Stimulated activated memory B cell treated with anti-CD40 and anti-IgM and Interleukin-4, amounts not matched to agents 10 μg/mL and 1 μg/mL and 100 μg/mL, for 72 hours (primary cell): ENCODE data around the gene SESN3.
"Not testable (repeated sequence)": the region's sequence is repeated elsewhere in the genome, so short reads cannot be mapped to it uniquely, and the experiment has no call there.

Experiments used
- ATAC-seq: fragments of 150-1000 bp; cut with Tn5 transposase; 2 replicates; pipeline ENCODE4 v1.10.0; 2021
- H3K27ac Mint-ChIP-seq: one replicate; pipeline ENCODE4 v1.8.0; 2022; ENCODE audit warnings: mild to moderate bottlenecking, mixed read lengths
- H3K27me3 Mint-ChIP-seq: one replicate; pipeline ENCODE4 v1.8.0; 2022; ENCODE audit warnings: mixed read lengths
- H3K36me3 Mint-ChIP-seq: one replicate; pipeline ENCODE4 v1.8.0; 2022; ENCODE audit warnings: mixed read lengths
- H3K4me1 Mint-ChIP-seq: one replicate; pipeline ENCODE4 v1.8.0; 2022; ENCODE audit warnings: mixed read lengths
- H3K4me3 Mint-ChIP-seq: one replicate; pipeline ENCODE4 v1.8.0; 2022; ENCODE audit warnings: mild to moderate bottlenecking, moderate library complexity, mixed read lengths
- H3K9me3 Mint-ChIP-seq: one replicate; pipeline ENCODE4 v1.8.0; 2022; ENCODE audit warnings: mixed read lengths

Gene SESN3

GRCh38 chr11:95231127-95231880 lies at the start of gene SESN3:
SESN3 (minus strand) TSS chr11:95231202; CDS start chr11:95230860, 342 bp downstream.
- Mint-ChIP-seq H3K4me3 (no peak within 1 kb of the TSS), H3K4me1 (peaks cover 16% of the 10 kb centered on the region), H3K27me3 (no peaks in the 10 kb centered on the region), H3K27ac (no peak within 1 kb of the TSS), H3K36me3 (peaks cover under 1% of the 10 kb centered on the region), H3K9me3 (no peaks in the 10 kb centered on the region)
- ATAC-seq = peak; percentile 96

DNA sequence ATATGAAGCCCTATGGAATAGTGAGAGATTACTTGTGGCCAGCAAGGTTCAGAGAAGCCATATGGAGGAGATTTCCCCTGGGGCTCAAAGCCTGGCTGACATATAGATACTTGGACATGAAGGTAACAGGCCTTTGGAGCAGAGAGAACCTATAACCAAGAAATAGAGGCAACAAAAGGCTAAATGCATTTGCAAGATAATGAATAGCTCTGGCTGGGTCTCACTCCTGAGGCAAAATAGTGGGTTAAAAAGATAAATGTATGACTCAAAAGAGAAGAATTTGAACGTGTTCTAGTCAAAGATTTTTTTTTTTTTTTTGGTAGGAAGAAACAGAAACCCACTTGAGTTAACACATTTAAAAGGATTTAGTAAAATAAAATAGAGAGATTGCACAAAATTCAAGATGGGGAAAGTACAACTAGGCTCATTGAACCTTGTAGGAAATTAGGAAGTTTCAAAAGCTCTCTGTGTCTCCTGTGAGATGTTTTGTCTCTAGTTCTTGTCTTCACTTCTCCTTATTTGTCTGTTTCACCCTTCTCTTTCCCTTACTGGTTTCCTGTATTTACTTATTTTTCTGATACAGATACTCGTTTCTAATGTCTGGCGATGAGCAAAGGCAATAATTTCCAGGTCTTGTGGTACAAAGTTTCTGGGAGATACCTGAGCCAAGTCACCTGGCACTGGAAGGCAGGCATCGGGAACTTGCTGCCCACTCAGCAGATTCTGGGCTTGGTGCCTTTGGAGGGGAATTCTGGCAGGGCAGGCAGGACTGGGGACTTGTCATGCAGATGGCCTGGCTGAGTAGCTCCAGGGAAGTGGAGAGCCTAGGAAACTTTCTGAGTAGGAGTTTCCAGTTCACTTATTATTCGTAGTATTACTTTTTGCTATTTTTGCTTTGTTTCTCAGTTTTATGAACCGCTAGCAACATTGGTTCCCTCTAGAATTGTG lies 49.2 kb upstream of the SESN3 start:
- Mint-ChIP-seq H3K9me3 (no peaks in the 10 kb centered on the region), H3K27ac (peak overlapping the region; percentile 97), H3K4me3 (peak overlapping the region; percentile 81), H3K27me3 (no peaks in the 10 kb centered on the region), H3K36me3 (no peaks in the 10 kb centered on the region), H3K4me1 (peaks cover 35% of the 10 kb centered on the region)
- ATAC-seq = peak; percentile 81

DNA sequence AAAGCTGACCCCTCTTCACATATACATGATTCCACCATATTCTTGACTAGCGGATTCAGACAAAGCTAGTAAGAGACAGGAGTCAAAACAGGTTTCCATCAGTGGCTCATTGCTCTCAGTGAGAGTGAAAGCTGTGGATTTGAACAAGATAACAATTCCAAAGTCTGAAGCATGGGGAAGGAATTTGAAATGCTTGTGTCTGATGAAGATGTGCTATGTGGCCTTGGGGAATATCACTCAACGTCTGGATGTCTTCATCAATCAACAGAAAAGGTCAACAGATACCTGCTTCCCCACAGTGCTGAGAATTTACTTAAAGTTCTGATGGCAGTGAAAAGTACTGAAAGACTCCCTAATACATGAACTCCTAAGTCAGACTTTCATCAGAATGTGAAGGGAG lies 46.9 kb upstream of the SESN3 start:
- H3K27ac Mint-ChIP-seq = peak overlapping the region; percentile 42
- ATAC-seq = no peak
- H3K9me3 Mint-ChIP-seq = no peaks in the 10 kb centered on the region
- H3K36me3 Mint-ChIP-seq = no peaks in the 10 kb centered on the region
- H3K4me3 Mint-ChIP-seq = no peak overlapping the region
- H3K27me3 Mint-ChIP-seq = no peaks in the 10 kb centered on the region
- peaks cover 19% of the 10 kb centered on the region for H3K4me1 Mint-ChIP-seq

DNA sequence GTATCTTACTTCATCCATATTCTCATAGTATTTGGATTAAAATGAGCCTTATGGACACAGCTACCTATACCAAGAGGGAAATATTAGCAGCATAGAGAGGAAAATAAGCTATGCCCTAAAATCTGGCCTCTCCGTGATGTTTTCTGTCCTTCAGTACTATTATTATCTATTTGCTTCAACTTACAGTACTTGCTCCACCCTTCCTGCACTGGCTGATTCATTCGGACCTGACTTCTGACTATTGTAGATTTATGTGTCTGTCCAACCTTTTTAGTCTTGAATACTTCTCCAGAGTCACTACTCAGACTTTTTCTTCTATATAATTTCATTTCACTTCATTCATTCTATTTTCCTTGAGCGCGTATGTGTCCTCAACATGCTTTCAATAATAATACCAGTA lies 45.1 kb upstream of the SESN3 start:
- H3K27ac Mint-ChIP-seq = no peak overlapping the region
- H3K36me3 Mint-ChIP-seq = no peaks in the 10 kb centered on the region
- no peak overlapping the region for H3K4me3 Mint-ChIP-seq

DNA sequence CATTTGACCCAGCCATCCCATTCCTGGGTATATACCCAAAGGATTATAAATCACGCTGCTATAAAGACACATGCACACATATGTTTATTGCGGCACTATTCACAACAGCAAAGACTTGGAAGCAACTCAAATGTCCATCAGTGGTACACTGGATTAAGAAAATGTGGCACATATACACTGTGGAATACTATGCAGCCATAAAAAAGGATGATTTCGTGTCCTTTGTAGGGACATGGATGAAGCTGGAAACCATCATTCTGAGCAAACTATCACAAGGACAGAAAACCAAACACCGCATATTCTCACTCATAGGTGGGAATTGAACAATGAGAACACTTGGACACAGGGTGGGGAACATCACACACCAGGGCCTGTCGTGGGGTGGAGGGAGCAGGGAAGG lies 42.6 kb upstream of the SESN3 start:
- not testable (repeated sequence) for ATAC-seq, H3K4me1 Mint-ChIP-seq, H3K36me3 Mint-ChIP-seq, H3K4me3 Mint-ChIP-seq, H3K27ac Mint-ChIP-seq, H3K27me3 Mint-ChIP-seq, H3K9me3 Mint-ChIP-seq

More for the DNA sequence above, 45.1 kb upstream of the SESN3 start:
- Mint-ChIP-seq H3K4me1 (peaks cover 18% of the 10 kb centered on the region), H3K9me3 (no peaks in the 10 kb centered on the region), H3K27me3 (no peaks in the 10 kb centered on the region)
- ATAC-seq = no peak

DNA sequence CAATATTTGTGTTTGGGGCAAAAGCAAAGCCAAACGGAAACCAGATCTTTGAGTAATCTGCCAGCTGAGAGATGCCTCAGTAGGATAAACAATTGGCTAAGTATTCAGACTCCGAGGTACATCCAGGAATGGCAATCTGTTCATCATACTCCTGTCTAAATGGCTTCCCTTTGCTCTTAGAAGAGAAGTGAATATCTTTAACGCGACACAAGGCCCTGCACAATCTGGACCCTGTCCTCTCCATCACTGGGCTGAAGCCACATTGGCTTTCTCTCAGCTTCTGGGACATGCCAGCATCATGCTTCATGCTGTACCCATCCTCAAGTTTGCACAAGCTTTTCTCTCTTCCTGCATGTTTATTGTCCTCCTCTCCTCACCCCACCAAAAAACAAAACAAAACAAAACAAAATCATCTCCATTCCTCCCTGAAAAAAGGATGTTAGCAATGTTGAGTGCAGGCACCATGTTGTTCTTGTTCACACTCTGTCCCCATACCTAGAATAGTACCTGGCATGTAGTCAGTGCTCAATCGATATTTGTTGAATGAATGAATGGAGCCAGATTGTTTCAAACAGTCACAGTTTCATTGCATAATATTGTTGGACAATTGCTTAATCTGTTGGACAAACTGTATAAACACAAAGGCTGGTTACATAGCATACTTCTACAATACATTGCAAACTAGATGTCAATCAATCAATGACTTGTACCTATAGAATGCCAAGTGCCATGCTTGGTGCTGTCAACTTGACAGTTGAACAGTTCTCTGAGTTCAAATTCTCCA lies 38.2 kb upstream of the SESN3 start:
- Mint-ChIP-seq H3K27me3 (no peaks in the 10 kb centered on the region), H3K4me3 (no peak overlapping the region), H3K27ac (no peak overlapping the region), H3K4me1 (peaks cover 31% of the 10 kb centered on the region), H3K9me3 (peaks cover 8% of the 10 kb centered on the region), H3K36me3 (no peaks in the 10 kb centered on the region)
- no peak for ATAC-seq

DNA sequence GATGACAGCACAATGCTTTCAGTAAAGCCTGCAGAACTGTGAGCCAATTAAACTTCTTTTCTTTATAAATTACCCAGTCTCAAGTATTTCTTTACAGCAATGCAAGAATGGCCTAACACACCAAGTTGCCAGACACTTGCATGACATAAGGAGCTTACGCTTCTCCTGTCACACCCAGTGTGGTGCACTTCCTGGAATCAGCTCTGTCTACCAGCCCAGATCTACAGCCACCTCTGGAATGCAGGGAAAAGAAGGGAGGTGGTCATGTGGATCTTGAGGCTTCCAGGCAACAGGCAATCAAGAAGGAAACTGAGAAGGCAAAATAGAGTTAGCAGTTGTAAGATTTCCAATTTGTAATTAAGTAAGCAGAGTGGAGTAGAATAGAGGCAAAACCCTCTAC lies 37.4 kb upstream of the SESN3 start:
- no peak overlapping the region for H3K27ac Mint-ChIP-seq

GRCh38 chr11:95267601-95268213 lies 36.7 kb upstream of the SESN3 start:
- no peak overlapping the region for H3K4me3 Mint-ChIP-seq
- H3K27me3 Mint-ChIP-seq = no peaks in the 10 kb centered on the region
- peaks cover 31% of the 10 kb centered on the region for H3K4me1 Mint-ChIP-seq
- no peak overlapping the region for H3K27ac Mint-ChIP-seq
- H3K9me3 Mint-ChIP-seq = peaks cover 8% of the 10 kb centered on the region
- H3K36me3 Mint-ChIP-seq = no peaks in the 10 kb centered on the region
- no peak for ATAC-seq

More for the DNA sequence above, 37.4 kb upstream of the SESN3 start:
- Mint-ChIP-seq H3K36me3 (no peaks in the 10 kb centered on the region), H3K27me3 (no peaks in the 10 kb centered on the region), H3K4me3 (no peak overlapping the region), H3K4me1 (peaks cover 31% of the 10 kb centered on the region), H3K9me3 (peaks cover 8% of the 10 kb centered on the region)
- no peak for ATAC-seq

DNA sequence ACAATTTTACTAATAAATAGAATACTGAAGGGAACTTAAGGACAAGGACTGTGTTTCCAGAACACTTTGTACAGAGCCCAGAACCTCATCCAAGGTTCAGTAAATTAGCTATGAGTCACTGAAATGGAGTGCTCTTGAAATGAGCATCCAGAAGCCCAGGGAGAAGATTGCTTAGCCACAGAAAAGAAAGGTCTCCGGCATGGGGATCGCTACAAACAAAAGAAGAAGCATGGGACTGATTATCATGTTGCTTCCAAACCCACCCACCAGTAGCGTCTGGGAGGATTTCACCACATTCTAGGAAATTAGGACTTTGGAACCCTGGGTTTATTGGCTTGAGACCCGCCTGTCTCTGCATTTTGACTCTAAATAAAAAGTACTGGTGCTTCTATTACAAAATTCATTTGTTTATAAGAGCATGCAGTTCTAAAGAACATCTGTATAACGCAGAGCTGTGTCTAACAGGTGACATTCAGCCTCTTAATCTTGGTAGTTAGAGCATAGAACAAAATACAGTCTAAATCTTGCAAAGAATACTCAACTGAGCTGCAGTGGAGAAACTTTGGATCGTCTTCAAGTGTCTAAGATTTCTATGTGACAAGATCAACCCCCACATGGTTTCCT lies 35.9 kb upstream of the SESN3 start:
- no peak for ATAC-seq
- H3K36me3 Mint-ChIP-seq = no peaks in the 10 kb centered on the region
- H3K9me3 Mint-ChIP-seq = peaks cover 8% of the 10 kb centered on the region
- H3K4me3 Mint-ChIP-seq = no peak overlapping the region
- H3K4me1 Mint-ChIP-seq = peaks cover 31% of the 10 kb centered on the region
- H3K27me3 Mint-ChIP-seq = no peaks in the 10 kb centered on the region
- H3K27ac Mint-ChIP-seq = no peak overlapping the region

DNA sequence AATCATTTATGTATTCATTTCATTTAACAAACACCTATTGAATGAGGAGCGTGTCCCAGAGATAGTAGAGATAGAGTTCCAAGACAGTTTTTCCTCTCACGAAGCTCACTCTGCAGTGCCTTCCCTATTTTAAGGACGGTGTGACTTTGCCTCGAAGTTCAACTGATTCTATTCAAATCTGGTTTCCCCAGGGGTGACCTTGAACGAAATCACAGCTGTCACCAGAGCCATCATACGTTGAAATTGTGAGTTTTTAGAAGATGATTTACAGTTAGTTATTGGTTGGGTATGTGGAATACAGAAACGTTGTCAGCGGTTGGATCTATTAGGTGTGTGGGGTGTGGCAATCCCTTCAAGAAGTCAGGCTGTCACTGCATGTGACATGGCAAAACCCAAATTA lies 33.9 kb upstream of the SESN3 start:
- H3K27me3 Mint-ChIP-seq = no peaks in the 10 kb centered on the region
- H3K4me3 Mint-ChIP-seq = no peak overlapping the region
- no peak overlapping the region for H3K27ac Mint-ChIP-seq
- peaks cover 31% of the 10 kb centered on the region for H3K4me1 Mint-ChIP-seq
- peaks cover 8% of the 10 kb centered on the region for H3K9me3 Mint-ChIP-seq
- no peaks in the 10 kb centered on the region for H3K36me3 Mint-ChIP-seq
- ATAC-seq = no peak

DNA sequence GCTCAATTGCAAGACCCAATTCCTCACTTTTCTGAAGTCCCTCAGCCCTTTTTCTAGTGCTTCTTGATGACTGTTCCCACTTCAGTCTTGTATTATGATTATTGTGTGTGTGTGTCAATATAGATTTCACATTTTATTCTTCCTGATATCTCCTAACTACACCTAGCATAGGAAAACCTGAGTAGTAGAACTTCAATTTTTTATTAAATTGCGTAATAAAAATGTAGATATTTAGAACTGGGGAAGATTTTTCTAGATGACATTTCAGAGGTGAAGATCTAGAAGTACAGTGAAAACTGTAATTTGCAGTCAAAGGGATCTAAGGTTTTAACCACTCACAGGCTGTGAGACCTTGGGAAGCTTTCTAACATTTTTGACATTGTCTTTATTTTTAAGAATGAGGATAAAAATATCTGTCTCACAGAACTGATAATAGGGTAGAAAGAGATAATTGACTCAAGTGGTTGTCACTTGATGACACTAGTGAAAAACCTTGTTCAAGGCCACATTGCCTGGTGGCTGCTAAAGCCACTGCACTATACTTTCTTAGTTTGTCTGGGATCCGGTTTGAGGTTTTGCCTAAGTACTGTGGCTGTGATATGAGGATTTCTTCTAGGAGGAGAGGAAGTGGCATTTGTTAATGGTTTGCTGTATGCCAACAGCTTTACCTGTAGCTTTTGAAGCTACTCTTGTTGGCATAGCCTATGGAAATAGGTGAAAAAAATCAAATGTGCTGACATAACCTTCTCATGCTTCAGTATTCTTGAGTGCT lies 32.2 kb upstream of the SESN3 start:
- Mint-ChIP-seq H3K36me3 (no peaks in the 10 kb centered on the region), H3K4me3 (no peak overlapping the region), H3K4me1 (peaks cover 40% of the 10 kb centered on the region), H3K27me3 (no peaks in the 10 kb centered on the region), H3K9me3 (peaks cover 2% of the 10 kb centered on the region), H3K27ac (no peak overlapping the region)
- no peak for ATAC-seq

- no peaks in the 10 kb centered on the region for H3K27me3 Mint-ChIP-seq
- no peaks in the 10 kb centered on the region for H3K36me3 Mint-ChIP-seq
- no peak overlapping the region for H3K4me3 Mint-ChIP-seq
- ATAC-seq = no peak
- H3K4me1 Mint-ChIP-seq = peaks cover 67% of the 10 kb centered on the region
- peak overlapping the region; percentile 95 for H3K27ac Mint-ChIP-seq
- no peaks in the 10 kb centered on the region for H3K9me3 Mint-ChIP-seq
These were observed 26.5 kb upstream of the SESN3 start for GRCh38 chr11:95257456-95257971.

GRCh38 chr11:95256321-95256779 lies 25.3 kb upstream of the SESN3 start:
- H3K4me1 Mint-ChIP-seq = peaks cover 73% of the 10 kb centered on the region
- H3K36me3 Mint-ChIP-seq = no peaks in the 10 kb centered on the region
- H3K4me3 Mint-ChIP-seq = peak overlapping the region; percentile 56
- peak; percentile 67 for ATAC-seq
- no peaks in the 10 kb centered on the region for H3K27me3 Mint-ChIP-seq
- H3K27ac Mint-ChIP-seq = peak overlapping the region; percentile 95
- no peaks in the 10 kb centered on the region for H3K9me3 Mint-ChIP-seq
